Endodermal cell (in vitro differentiated cells): ENCODE results near the gene APCDD1L. TPM values are rescaled to one million over a fixed set of nuclear protein-coding genes. Genes with fewer than 3 reads are reported as not detected.
A peak's percentile ranks its signal among the peaks of the same experiment; 100 is the strongest.

Experiments used
- DNase-seq: peaks from one replicate; pipeline ENCODE4 v3.0.0-alpha.2; 2017
- H3K27ac ChIP-seq: 2 replicates; pipeline ENCODE4 v1.5.1; 2013; ENCODE audit warnings: mild to moderate bottlenecking, low read depth, low read length, moderate library complexity
- H3K27me3 ChIP-seq: 2 replicates; pipeline ENCODE4 v1.6.1; 2013; ENCODE audit warnings: mild to moderate bottlenecking, low read length, moderate library complexity; ENCODE audit not compliant: insufficient read depth, control insufficient read depth, poor library complexity, severe bottlenecking
- H3K36me3 ChIP-seq: 2 replicates; pipeline ENCODE4 v1.7.0; 2013; ENCODE audit warnings: mild to moderate bottlenecking, low read length, moderate library complexity; ENCODE audit not compliant: control insufficient read depth, insufficient read depth
- H3K4me1 ChIP-seq: one replicate; pipeline ENCODE4 v1.7.0; 2013; ENCODE audit warnings: low read length; ENCODE audit not compliant: control insufficient read depth, insufficient read depth
- H3K4me3 ChIP-seq: 2 replicates; pipeline ENCODE4 v1.5.1; 2013; ENCODE audit warnings: mild to moderate bottlenecking, low read length, moderate library complexity
- H3K9ac ChIP-seq: 2 replicates; pipeline ENCODE4 v1.6.1; 2013; ENCODE audit warnings: mild to moderate bottlenecking, low read length, moderate library complexity; ENCODE audit not compliant: poor library complexity, severe bottlenecking; ENCODE audit errors: extremely low read depth
- H3K9me3 ChIP-seq: 2 replicates; pipeline ENCODE4 v1.6.1; 2013; ENCODE audit warnings: mild to moderate bottlenecking, low read length, moderate library complexity; ENCODE audit not compliant: control insufficient read depth
- H3K27ac Mint-ChIP-seq: 2 replicates; pipeline ENCODE4 v1.8.0; 2020; ENCODE audit warnings: mixed read lengths
- H3K27me3 Mint-ChIP-seq: 2 replicates; pipeline ENCODE4 v1.8.0; 2021; ENCODE audit warnings: mild to moderate bottlenecking, mixed read lengths; ENCODE audit not compliant: insufficient read depth
- H3K36me3 Mint-ChIP-seq: 2 replicates; pipeline ENCODE4 v1.8.0; 2020; ENCODE audit warnings: low read depth, mixed read lengths
- H3K4me1 Mint-ChIP-seq: 2 replicates; pipeline ENCODE4 v1.8.0; 2020; ENCODE audit warnings: mixed read lengths
- H3K4me3 Mint-ChIP-seq: 2 replicates; pipeline ENCODE4 v1.8.0; 2020; ENCODE audit warnings: mild to moderate bottlenecking, moderate library complexity, mixed read lengths
- H3K9me3 Mint-ChIP-seq: 2 replicates; pipeline ENCODE4 v1.8.0; 2020; ENCODE audit warnings: mild to moderate bottlenecking, mixed read lengths
- WGBS, 2 experiments: methylation state at CpG; one replicate each; pipeline versions ENCODE4 v1.1.5 to v1.1.7; 2013; ENCODE audit warnings: missing lambda C conversion rate in 2 of 2, mixed read lengths in 1 of 2; ENCODE audit not compliant: insufficient coverage in 1 of 2, insufficient read length in 1 of 2; 5-methylcytosine and 5-hydroxymethylcytosine counted together
- total RNA-seq, 2 donors: library from RNA; stranded (reverse); fragmentation: NEBNext Ultra II Directional in 1 of 2; extraction: Animal tissue kit (Norgen Biotek cat#: 25700) in 1 of 2; gene quantifications; 2 replicates in 1 of 2; 3 replicates in 1 of 2; pipeline ENCODE4 v1.2.1, GENCODE V29; 2021
- TF ChIP-seq, protein P1 (sequence below): fragments of 200-600 bp; sonication (generic); conservative IDR thresholded peaks from 2 replicates; pipeline ENCODE4 v1.5.0; 2021; ENCODE audit warnings: antibody characterized with exemption, mild to moderate bottlenecking

APCDD1L gene
- total RNA-seq, 2 donors from 2014 or later = 6.4 TPM

DNA sequence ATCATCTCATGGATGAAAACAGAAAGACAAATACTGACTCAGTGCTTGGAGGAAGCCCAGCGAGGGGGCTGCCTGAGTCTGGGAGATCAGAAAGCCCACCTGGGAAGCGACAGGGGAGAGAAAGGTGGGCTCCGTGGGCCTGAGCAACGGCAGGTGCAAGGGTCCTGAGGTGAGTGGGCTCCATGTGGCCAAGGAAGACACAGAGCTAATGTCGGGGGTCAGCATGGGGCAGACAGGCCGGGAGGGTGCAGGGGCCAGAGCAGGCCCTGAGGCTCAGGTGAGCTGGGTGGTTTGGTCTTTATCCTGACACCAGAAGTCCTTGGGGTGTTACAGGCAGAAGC lies 18.8 kb downstream of the APCDD1L start:
- H3K27ac ChIP-seq = no peak overlapping the region
- TF ChIP-seq, protein P1, sequence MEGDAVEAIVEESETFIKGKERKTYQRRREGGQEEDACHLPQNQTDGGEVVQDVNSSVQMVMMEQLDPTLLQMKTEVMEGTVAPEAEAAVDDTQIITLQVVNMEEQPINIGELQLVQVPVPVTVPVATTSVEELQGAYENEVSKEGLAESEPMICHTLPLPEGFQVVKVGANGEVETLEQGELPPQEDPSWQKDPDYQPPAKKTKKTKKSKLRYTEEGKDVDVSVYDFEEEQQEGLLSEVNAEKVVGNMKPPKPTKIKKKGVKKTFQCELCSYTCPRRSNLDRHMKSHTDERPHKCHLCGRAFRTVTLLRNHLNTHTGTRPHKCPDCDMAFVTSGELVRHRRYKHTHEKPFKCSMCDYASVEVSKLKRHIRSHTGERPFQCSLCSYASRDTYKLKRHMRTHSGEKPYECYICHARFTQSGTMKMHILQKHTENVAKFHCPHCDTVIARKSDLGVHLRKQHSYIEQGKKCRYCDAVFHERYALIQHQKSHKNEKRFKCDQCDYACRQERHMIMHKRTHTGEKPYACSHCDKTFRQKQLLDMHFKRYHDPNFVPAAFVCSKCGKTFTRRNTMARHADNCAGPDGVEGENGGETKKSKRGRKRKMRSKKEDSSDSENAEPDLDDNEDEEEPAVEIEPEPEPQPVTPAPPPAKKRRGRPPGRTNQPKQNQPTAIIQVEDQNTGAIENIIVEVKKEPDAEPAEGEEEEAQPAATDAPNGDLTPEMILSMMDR = no peak
- H3K36me3 ChIP-seq = no peaks in the 10 kb centered on the region
- Mint-ChIP-seq H3K4me1 (peaks cover 5% of the 10 kb centered on the region), H3K9me3 (peaks cover 14% of the 10 kb centered on the region), H3K27me3 (peaks cover 2% of the 10 kb centered on the region), H3K27ac (no peak overlapping the region), H3K36me3 (peaks cover 6% of the 10 kb centered on the region), H3K4me3 (no peak overlapping the region)
- H3K4me3 ChIP-seq = no peak overlapping the region
- 89 to 93% methylated on average over 3 to 6 of the region's 6 CpGs for WGBS, 2 experiments
- peak; percentile 27 for DNase-seq
- H3K27me3 ChIP-seq = no peaks in the 10 kb centered on the region
- no peaks in the 10 kb centered on the region for H3K4me1 ChIP-seq
- peaks cover 5% of the 10 kb centered on the region for H3K9me3 ChIP-seq
- no peak overlapping the region for H3K9ac ChIP-seq

DNA sequence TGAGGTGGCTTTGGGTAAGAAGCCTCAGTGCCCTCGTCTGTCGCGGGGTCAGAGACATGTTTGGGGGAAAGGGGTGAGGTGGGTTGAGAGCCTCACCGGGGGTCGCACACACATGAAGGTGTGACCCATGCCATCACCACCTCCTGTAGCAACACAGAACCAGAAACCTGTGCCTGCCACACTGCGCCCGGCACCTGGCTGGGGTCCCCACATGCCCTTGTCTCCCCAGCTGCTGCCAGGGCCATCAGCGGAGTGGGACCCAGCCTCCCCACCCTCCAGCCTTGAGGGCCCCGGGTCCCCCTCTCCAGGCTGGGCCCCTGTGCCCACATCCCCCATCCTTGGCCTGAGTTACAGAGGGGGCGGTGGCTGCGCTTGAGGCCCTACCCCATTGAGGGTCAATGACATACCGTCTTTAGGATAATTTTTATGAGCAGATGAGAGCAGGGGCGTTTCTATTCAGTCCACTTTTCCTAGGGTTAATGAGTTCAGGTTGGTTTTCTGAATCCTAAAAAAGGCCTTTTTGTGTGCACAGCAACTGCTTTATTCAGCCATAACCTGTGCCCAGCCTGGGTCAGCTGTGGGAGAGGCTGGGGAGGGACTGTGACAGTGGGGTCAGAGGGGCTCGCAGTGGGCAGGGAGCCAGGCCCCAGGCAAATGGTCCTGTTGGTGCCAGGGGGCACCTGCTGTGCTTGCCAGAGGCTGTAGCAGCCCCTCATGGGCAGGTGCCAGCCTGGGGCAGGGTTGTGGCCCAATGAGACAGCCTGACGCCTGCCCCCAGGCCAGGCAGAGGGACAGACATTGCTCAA lies 19.4 kb downstream of the APCDD1L start:
- H3K4me1 Mint-ChIP-seq = peaks cover 5% of the 10 kb centered on the region
- TF ChIP-seq, protein P1 = no peak
- H3K9me3 ChIP-seq = no peaks in the 10 kb centered on the region
- H3K9ac ChIP-seq = no peak overlapping the region
- H3K36me3 ChIP-seq = no peaks in the 10 kb centered on the region
- no peak for DNase-seq
- H3K27ac Mint-ChIP-seq = no peak overlapping the region
- 92 to 94% methylated on average over 6 to 15 of the region's 15 CpGs for WGBS, 2 experiments
- H3K4me3 Mint-ChIP-seq = no peak overlapping the region
- H3K4me3 ChIP-seq = no peak overlapping the region
- H3K27me3 Mint-ChIP-seq = peaks cover 2% of the 10 kb centered on the region
- H3K36me3 Mint-ChIP-seq = peaks cover 7% of the 10 kb centered on the region
- no peaks in the 10 kb centered on the region for H3K4me1 ChIP-seq
- no peaks in the 10 kb centered on the region for H3K27me3 ChIP-seq
- H3K9me3 Mint-ChIP-seq = peaks cover 12% of the 10 kb centered on the region
- H3K27ac ChIP-seq = no peak overlapping the region

DNA sequence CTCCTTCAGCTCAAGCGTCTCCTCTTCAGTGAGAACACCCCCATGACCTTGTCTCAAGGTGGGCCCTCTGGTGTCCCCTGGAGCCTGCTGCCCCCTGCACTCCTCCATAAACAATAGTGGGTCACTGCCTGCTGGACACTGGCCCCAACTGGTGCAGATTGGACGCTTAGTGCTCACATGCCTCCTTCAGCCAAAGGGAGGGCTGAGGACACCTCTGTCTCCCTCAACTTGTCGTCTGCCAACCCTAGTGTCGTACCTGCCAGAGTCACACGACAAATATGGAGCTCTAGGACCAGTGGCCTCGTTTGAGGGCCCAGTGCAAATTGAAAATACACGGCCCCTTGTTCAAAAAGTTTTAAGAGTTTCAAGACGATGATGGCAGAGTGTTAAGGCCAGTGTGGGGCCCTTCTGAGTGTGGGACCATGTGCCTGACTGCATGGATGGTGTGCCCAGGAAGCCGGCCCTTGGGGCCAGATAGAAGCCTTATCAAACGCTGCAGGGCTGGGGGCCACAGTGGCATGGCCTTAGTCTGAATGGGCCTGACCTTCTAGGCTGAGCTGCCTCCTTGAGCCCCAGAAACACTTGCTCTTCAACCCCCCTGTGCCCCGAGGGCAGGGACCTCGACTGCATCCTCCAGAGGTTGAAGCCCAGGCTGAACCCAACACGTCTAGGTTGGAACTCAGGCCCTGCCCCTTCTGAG lies 20.1 kb downstream of the APCDD1L start:
- H3K4me1 ChIP-seq = no peaks in the 10 kb centered on the region
- H3K27me3 ChIP-seq = no peaks in the 10 kb centered on the region
- H3K9me3 ChIP-seq = no peaks in the 10 kb centered on the region
- no peak overlapping the region for H3K4me3 ChIP-seq
- peak; percentile 28 for DNase-seq
- H3K9ac ChIP-seq = no peak overlapping the region
- TF ChIP-seq, protein P1 = no peak
- H3K9me3 Mint-ChIP-seq = peaks cover 12% of the 10 kb centered on the region
- no peak overlapping the region for H3K27ac ChIP-seq
- H3K4me3 Mint-ChIP-seq = no peak overlapping the region
- 92 to 97% methylated on average over 9 to 13 of the region's 13 CpGs for WGBS, 2 experiments
- no peaks in the 10 kb centered on the region for H3K27me3 Mint-ChIP-seq
- H3K36me3 ChIP-seq = no peaks in the 10 kb centered on the region
- H3K4me1 Mint-ChIP-seq = peaks cover 5% of the 10 kb centered on the region
- H3K36me3 Mint-ChIP-seq = peaks cover 12% of the 10 kb centered on the region
- H3K27ac Mint-ChIP-seq = no peak overlapping the region
